ENCODE results near the gene PISD. TPM values are rescaled to one million over a fixed set of nuclear protein-coding genes. Genes with fewer than 3 reads are reported as not detected.
"Not testable (repeated sequence)": the region's sequence is repeated elsewhere in the genome, so short reads cannot be mapped to it uniquely, and the experiment has no call there.

Gene PISD
- total RNA-seq, 1 donor from 2014 or later: 110 TPM

GRCh38 chr22:31678748-31679147 lies 16.7 kb upstream of the PISD start:
- H3K27ac ChIP-seq: peak overlapping the region in 1 of 2 donors; percentile 16
- H3K4me3 ChIP-seq: no peak overlapping the region
- no peaks in the 10 kb centered on the region for H3K27me3 ChIP-seq
- intact Hi-C loops (cut with DNase I): no loop called here
- H3K9me3 ChIP-seq: no peaks in the 10 kb centered on the region
- TF ChIP-seq, protein P1, sequence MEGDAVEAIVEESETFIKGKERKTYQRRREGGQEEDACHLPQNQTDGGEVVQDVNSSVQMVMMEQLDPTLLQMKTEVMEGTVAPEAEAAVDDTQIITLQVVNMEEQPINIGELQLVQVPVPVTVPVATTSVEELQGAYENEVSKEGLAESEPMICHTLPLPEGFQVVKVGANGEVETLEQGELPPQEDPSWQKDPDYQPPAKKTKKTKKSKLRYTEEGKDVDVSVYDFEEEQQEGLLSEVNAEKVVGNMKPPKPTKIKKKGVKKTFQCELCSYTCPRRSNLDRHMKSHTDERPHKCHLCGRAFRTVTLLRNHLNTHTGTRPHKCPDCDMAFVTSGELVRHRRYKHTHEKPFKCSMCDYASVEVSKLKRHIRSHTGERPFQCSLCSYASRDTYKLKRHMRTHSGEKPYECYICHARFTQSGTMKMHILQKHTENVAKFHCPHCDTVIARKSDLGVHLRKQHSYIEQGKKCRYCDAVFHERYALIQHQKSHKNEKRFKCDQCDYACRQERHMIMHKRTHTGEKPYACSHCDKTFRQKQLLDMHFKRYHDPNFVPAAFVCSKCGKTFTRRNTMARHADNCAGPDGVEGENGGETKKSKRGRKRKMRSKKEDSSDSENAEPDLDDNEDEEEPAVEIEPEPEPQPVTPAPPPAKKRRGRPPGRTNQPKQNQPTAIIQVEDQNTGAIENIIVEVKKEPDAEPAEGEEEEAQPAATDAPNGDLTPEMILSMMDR (IDR thresholded peaks at IDR 0.05): no peak
- peaks cover 4 to 35% of the 10 kb centered on the region in 2 donors for H3K4me1 ChIP-seq
- DNase-seq (ENCODE audit: low spot score in 2 of 2): no peak
- no peaks in the 10 kb centered on the region for H3K36me3 ChIP-seq

DNA sequence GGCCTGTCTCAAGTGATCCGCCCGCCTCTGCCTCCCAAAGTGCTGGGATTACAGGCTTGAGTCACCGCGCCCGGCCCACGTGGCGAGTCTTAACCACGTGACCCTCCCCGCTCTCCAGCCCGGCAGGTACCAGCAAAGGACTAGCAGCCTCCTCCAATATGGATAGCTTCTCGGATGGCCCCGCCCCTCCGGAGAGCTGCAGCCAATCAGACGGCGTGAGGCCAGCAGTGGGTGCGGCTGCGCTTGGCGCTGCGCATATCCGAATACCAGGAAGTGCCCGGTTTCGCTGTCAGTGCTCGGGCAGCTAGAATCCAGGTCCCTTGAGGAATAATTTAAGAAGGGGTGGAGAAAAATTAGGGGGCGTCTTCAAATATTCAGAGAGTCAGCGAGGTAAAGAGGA lies 14.7 kb upstream of the PISD start:
- Histone ChIP-seq H3K27me3 (no peaks in the 10 kb centered on the region), H3K9me3 (no peaks in the 10 kb centered on the region), H3K4me3 (peak overlapping the region; percentile 37 to 61), H3K4me1 (peaks cover 4 to 19% of the 10 kb centered on the region in 2 donors), H3K36me3 (no peaks in the 10 kb centered on the region), H3K27ac (peak overlapping the region; percentile 59 to 80)
- intact Hi-C loops (cut with DNase I): loop anchor here (2.0 kb wide), 1 partner anchor 14 kb away; the partner anchor contains the start of gene PISD
- DNase-seq (ENCODE audit: low spot score in 2 of 2): peak; percentile 92 to 97
- TF ChIP-seq, protein P1 (IDR thresholded peaks at IDR 0.05): no peak

DNA sequence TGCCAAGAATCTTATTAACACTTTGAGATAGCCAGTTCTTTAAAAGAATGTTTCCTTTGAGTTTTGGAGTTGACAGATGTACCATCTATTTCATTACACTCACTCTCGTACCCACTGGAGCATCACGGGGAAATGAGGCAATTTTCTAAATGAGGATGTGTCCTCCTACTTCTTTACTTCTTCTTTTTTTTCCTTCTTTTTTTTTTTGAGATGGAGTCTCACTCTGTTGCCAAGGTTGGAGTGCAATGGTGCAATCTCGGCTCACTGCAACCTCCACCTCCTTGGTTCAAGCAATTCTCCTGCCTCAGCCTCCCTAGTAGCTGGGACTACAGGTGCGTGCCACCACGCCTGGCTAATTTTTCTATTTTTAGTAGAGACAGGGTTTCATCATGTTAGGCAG lies 12.2 kb upstream of the PISD start:
- H3K9me3 ChIP-seq; intact Hi-C loops (cut with DNase I): not testable (repeated sequence)

DNA sequence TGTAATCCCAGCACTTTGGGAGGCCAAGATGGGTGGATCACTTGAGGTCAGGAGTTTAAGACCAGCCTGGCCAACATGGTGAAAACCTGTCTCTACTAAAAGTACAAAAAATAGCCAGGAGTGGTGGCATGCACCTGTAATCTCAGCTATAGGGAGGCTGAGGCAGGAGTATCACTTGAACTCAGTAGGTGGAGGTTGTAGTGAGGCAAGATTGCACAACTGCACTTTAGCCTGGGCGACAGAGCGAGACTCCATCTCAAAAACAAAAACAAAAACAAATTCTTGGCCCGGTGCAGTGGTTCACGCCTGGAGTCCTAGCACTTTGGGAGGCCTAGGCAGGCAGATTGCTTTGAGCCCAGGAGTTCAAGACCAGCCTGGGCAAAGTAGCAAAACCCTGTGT lies 6.8 kb upstream of the PISD start:
- H3K4me3 ChIP-seq; H3K9me3 ChIP-seq; H3K4me1 ChIP-seq; H3K27ac ChIP-seq; H3K36me3 ChIP-seq; DNase-seq (ENCODE audit: low spot score in 2 of 2); H3K27me3 ChIP-seq: not testable (repeated sequence)
- intact Hi-C loops (cut with DNase I): loop anchor here (10.0 kb wide), 1 partner anchor 276 kb away; the partner anchor contains the start of gene YWHAH

More for the DNA sequence above, 12.2 kb upstream of the PISD start:
- H3K27ac ChIP-seq; H3K36me3 ChIP-seq; H3K4me3 ChIP-seq; H3K4me1 ChIP-seq; H3K27me3 ChIP-seq; DNase-seq (ENCODE audit: low spot score in 2 of 2): not testable (repeated sequence)

- Histone ChIP-seq H3K27me3 (no peaks in the 10 kb centered on the region), H3K9me3 (no peaks in the 10 kb centered on the region), H3K36me3 (no peaks in the 10 kb centered on the region), H3K27ac (peak overlapping the region; percentile 46 to 61), H3K4me1 (peaks cover 6% of the 10 kb centered on the region in 2 donors), H3K4me3 (peak overlapping the region; percentile 58 to 85)
- intact Hi-C loops (cut with DNase I): loop anchor here (1.0 to 10.0 kb wide), 4 partner anchors 14 to 282 kb away; partner anchors contain the start of gene YWHAH
- no peak for DNase-seq (ENCODE audit: low spot score in 2 of 2)
- TF ChIP-seq, protein P1 (IDR thresholded peaks at IDR 0.05): no peak
Observed at GRCh38 chr22:31662668-31663037, 638 bp upstream of the PISD start.

DNA sequence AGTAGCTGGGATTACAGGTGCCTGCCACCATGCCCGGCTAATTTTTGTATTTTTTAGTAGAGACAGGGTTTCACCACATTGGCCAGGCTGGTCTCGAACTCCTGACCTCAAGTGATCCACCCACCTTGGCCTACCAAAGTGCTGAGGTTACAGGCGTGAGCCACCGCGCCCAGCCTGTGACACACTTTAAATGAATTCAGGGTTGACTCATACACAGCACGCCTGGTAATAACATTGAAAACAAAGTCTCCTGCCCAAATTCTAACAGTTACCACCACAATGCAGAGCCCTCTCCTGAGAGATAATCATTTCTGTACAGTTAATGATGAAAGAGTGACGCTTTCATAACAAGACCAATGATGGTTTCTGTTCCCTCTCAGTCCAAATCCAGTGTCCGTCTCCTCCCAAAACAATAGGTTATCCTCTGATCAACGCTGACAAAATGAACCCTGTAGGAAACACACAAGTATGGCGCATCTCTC lies 1.1 kb downstream of the PISD start:
- peak overlapping the region; percentile 58 to 85 for H3K4me3 ChIP-seq
- DNase-seq (ENCODE audit: low spot score in 2 of 2); H3K36me3 ChIP-seq; H3K27ac ChIP-seq; H3K9me3 ChIP-seq; H3K27me3 ChIP-seq; H3K4me1 ChIP-seq: not testable (repeated sequence)
- intact Hi-C loops (cut with DNase I): loop anchor here (10.0 kb wide), 1 partner anchor 284 kb away; the partner anchor contains the start of gene YWHAH

DNA sequence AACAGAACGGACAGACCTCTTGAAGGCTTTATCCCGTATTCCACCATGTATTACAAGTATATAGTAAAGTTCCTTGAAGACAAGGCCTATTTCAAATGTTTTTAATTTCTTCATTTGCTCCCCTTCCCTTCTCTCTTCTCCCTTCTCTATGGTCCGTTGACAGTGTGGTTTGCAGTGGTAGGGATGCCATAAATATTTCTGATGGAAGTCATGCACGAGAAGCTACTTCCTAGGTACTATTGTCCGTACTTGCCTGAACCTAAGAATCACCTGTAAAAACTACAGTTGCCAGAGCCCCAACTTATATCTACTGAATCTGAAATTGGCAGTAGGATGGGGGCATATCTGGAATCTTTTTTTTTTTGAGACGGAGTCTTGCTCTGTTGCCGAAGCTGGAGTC lies 2.8 kb downstream of the PISD start:
- peaks cover 6% of the 10 kb centered on the region in 2 donors for H3K4me1 ChIP-seq

More for the DNA sequence above, 2.8 kb downstream of the PISD start:
- intact Hi-C loops (cut with DNase I): no loop called here
- TF ChIP-seq, protein P1 (IDR thresholded peaks at IDR 0.05): no peak
- DNase-seq (ENCODE audit: low spot score in 2 of 2): no peak
- no peak overlapping the region for H3K27ac ChIP-seq
- no peak overlapping the region for H3K4me3 ChIP-seq
- no peaks in the 10 kb centered on the region for H3K36me3 ChIP-seq
- no peaks in the 10 kb centered on the region for H3K27me3 ChIP-seq
- no peaks in the 10 kb centered on the region for H3K9me3 ChIP-seq

Data from ascending aorta (tissue), 2 donors.